ENCODE data around the gene ACTR3C. TPM values are rescaled to one million over a fixed set of nuclear protein-coding genes. Genes with fewer than 3 reads are reported as not detected.

ACTR3C gene
- total and polyA plus RNA-seq, 2 of the 13 experiments (the other 11 are each of a cell fraction or from before 2014, with no cell fraction given) = 3.8 to 7.5 TPM

DNA sequence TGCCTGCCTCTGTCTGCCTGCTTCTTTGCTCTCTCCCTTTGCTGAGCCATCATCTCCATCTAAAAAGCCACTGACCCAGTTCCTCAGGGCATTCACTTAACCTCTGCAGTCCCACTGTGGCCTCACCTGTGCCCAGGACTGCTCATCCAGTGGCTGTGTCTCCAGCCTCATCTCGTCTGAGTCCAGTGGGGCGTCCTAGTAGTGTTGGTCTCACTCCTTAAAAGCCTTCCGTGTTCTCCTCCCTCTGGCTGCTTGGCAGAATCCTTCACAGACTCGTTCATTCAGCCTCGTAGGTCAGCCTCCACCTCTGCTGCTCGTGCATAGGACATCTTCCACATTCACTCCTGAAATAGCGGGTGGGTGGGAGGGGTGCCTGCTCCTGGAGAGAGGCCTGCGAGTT lies 10.8 kb upstream of the ACTR3C start (continued):
- TF ChIP-seq, protein P1, sequence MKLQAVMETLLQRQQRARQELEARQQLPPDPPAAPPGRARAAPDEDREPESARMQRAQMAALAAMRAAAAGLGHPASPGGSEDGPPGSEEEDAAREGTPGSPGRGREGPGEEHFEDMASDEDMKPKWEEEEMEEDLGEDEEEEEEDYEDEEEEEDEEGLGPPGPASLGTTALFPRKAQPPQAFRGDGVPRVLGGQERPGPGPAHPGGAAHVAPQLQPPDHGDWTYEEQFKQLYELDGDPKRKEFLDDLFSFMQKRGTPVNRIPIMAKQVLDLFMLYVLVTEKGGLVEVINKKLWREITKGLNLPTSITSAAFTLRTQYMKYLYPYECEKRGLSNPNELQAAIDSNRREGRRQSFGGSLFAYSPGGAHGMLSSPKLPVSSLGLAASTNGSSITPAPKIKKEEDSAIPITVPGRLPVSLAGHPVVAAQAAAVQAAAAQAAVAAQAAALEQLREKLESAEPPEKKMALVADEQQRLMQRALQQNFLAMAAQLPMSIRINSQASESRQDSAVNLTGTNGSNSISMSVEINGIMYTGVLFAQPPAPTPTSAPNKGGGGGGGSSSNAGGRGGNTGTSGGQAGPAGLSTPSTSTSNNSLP (IDR thresholded peaks at IDR 0.05; ENCODE audit: low read depth, low read length) = no peak
- TF ChIP-seq TBL1XR1 (IDR thresholded peaks at IDR 0.05; ENCODE audit: borderline replicate concordance, low read length, partially characterized antibody) = no peak
- TF ChIP-seq ZSCAN20 (CRISPR knock-in tag; IDR thresholded peaks at IDR 0.05; ENCODE audit: borderline replicate concordance) = no peak
- no peak for TF ChIP-seq ZNF616 (CRISPR knock-in tag; IDR thresholded peaks at IDR 0.05; ENCODE audit: low read depth)
- TF ChIP-seq, protein P2, sequence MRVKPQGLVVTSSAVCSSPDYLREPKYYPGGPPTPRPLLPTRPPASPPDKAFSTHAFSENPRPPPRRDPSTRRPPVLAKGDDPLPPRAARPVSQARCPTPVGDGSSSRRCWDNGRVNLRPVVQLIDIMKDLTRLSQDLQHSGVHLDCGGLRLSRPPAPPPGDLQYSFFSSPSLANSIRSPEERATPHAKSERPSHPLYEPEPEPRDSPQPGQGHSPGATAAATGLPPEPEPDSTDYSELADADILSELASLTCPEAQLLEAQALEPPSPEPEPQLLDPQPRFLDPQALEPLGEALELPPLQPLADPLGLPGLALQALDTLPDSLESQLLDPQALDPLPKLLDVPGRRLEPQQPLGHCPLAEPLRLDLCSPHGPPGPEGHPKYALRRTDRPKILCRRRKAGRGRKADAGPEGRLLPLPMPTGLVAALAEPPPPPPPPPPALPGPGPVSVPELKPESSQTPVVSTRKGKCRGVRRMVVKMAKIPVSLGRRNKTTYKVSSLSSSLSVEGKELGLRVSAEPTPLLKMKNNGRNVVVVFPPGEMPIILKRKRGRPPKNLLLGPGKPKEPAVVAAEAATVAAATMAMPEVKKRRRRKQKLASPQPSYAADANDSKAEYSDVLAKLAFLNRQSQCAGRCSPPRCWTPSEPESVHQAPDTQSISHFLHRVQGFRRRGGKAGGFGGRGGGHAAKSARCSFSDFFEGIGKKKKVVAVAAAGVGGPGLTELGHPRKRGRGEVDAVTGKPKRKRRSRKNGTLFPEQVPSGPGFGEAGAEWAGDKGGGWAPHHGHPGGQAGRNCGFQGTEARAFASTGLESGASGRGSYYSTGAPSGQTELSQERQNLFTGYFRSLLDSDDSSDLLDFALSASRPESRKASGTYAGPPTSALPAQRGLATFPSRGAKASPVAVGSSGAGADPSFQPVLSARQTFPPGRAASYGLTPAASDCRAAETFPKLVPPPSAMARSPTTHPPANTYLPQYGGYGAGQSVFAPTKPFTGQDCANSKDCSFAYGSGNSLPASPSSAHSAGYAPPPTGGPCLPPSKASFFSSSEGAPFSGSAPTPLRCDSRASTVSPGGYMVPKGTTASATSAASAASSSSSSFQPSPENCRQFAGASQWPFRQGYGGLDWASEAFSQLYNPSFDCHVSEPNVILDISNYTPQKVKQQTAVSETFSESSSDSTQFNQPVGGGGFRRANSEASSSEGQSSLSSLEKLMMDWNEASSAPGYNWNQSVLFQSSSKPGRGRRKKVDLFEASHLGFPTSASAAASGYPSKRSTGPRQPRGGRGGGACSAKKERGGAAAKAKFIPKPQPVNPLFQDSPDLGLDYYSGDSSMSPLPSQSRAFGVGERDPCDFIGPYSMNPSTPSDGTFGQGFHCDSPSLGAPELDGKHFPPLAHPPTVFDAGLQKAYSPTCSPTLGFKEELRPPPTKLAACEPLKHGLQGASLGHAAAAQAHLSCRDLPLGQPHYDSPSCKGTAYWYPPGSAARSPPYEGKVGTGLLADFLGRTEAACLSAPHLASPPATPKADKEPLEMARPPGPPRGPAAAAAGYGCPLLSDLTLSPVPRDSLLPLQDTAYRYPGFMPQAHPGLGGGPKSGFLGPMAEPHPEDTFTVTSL (CRISPR knock-in tag; IDR thresholded peaks at IDR 0.05; ENCODE audit: borderline replicate concordance) = no peak
- no peak for TF ChIP-seq ZFP37 (CRISPR knock-in tag; IDR thresholded peaks at IDR 0.05; ENCODE audit: borderline replicate concordance)
- TF ChIP-seq GTF2F1 (IDR thresholded peaks at IDR 0.05; ENCODE audit: low read length) = no peak
- no peak for TF ChIP-seq CENPX (CRISPR knock-in tag; IDR thresholded peaks at IDR 0.05)

Measured in HepG2 (cell line).